Measurements from ENCODE around the gene RHBDL2.
"Not testable (repeated sequence)": the region's sequence is repeated elsewhere in the genome, so short reads cannot be mapped to it uniquely, and the experiment has no call there.

Gene RHBDL2

GRCh38 chr1:38941527-38942019, at the start of gene RHBDL2:
Gene RHBDL2, minus strand, starts transcription at chr1:38941830. Its CDS starts 22,618 bp downstream, at chr1:38919212.
- no peak for DNase-seq

DNA sequence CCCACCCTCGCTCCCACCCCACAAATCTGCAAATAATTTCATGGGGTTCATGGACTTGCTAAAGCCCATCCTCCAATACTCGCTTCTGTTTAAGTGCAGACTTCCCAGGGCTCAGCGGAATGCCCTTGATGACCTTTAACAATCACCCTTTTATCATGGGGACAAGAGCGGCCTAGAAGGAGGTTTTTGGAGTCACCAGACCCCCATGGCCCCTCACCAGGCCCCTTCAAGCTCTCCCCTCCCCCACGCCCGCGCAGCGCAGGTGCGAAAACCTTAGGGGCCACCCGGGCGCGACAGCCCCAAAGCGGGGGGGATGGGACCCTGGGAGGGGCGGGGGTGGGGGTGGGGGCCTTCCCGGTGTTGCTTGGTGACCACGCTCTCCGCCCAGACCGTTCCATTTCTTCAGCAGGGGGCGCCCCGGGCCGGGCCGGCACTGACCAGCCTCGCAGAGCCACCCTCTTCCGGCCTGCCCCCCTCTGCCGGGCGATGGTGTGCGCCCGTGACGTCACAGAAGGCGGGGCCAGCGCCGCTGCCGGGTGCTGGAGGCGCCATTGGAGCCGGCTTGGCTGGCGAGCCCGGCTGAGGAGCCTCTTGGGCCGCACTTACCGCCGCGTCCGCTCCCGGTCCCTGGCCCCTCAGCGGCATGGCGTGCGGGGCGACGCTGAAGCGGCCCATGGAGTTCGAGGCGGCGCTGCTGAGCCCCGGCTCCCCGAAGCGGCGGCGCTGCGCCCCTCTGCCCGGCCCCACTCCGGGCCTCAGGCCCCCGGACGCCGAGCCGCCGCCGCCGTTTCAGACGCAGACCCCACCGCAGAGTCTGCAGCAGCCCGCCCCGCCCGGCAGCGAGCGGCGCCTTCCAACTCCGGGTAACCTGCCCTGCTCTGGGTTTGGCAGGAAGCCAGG, 49.4 kb upstream of the RHBDL2 start, which contains the start of gene AKIRIN1:
AKIRIN1 (plus strand) TSS at position 539 of the 900 bp plus-strand sequence; CDS start at position 644, 105 bp downstream.
- peak; percentile 88 for DNase-seq

GRCh38 chr1:38990386-38990737, 48.7 kb upstream of the RHBDL2 start:
- DNase-seq: no peak

GRCh38 chr1:38989979-38990378, 48.3 kb upstream of the RHBDL2 start:
- no peak for DNase-seq

GRCh38 chr1:38979380-38979779, 37.8 kb upstream of the RHBDL2 start:
- DNase-seq: not testable (repeated sequence)

DNA sequence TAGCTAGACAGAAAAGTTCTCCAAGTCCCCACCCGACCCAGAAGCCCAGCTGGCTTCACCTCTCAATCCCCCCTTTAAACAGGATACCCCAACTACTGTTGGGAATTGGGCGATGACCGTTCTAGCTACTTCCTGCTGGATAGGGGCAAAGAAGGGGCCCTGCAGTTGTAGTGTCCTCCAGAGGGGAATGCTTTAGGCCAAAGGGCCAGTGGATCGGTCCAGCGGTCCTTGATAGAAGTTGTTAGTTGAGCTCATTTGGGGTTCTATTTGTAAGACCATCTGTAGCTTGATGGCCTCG, 36.6 kb upstream of the RHBDL2 start:
- DNase-seq: not testable (repeated sequence)

GRCh38 chr1:38977399-38978244, 36.0 kb upstream of the RHBDL2 start:
- not testable (repeated sequence) for DNase-seq

DNA sequence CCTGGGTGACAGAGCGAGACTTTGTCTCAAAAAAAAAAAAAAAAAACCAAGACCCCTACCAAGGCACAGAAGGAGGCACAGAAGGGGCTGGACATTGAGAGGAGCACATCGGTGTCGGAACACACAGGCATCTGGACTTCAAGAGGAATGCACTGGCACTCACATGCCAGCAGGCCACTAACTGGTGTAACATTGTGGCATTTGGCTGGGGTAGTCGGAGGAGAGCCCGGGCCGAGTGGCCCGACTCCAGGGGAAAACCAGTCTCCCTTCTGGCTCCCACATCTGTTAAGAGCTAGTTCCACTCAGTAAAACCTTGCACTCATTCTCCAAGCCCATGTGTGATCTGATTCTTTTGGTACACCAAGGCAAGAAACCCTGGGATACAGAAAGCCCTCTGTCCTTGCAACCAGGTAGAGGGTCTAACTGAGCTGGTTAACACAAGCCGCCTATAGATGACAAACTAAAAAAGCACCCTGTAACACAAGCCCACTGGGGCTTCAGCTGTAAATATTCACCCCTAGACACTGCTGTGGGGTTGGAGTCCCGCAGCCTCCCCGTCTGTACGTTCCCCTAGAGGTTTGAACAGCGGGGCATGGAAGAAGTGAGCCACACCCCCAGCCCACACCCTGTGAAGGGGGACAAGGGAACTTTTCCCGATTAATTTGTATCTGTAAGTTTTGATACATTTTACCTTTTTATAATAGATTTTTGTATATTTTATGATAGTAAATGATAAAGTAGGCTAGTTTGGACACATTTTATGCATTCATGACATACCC, 32.2 kb upstream of the RHBDL2 start:
- no peak for DNase-seq

GRCh38 chr1:38973145-38973544, 31.5 kb upstream of the RHBDL2 start:
- not testable (repeated sequence) for DNase-seq

DNA sequence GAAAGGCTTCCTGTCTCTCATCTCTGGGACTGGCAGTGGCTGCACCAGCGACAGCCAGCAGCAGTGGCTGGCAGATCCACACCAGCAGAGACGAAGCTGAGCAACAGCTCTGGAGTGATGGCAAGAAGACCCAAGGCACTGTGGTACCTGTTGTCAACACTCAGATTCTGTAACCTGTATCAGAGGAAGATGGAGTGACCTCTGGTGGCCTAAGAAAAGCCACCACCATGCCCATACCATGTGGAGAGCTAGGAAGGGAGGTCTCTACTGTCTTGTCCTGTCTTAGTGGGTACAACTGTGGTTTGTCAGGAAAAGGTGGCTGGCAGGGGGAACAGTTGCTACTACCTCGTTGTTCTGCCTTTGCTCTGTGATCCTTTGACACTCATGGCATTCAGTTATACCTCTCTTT, 22.5 kb upstream of the RHBDL2 start:
- DNase-seq: peak; percentile 14

GRCh38 chr1:38962560-38962959, 20.9 kb upstream of the RHBDL2 start:
- no peak for DNase-seq

DNA sequence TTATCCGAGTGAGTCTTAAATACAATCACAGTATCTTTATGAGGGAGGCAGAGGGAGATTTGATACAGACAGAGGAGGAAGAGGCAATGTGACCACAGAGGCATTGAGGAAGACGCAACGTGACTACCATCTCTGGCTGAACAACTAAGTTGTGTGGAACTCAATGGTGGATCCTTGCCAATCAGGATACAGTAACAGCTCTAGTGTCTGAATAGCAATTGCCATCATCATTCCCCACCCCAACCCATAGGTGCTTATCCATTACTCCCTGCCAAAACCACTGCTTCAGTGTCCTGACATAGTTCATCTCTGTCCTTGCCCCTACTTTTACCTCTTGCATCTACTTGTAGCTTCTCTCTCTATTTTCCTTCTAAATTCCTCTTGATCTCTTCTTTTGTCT, 20.5 kb upstream of the RHBDL2 start:
- DNase-seq: no peak

DNA sequence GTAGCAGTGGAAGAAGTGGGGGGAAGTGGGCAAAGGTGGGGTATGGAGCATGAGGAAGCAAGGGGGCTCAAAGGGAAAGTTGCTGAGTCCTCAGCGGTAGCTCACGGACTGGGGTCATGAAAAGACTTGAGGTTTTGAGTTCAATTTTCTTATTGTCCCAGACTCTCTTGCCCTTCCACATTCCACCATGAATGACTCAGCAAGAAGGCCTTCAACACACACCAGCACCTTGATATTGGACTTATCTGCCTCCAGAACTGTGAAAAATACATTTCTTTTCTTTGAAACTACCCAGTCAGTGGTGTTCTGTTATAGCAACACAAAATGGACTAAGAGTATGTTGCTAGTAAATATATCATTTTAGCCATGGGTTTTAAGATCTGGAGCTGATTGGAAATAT, 17.3 kb upstream of the RHBDL2 start:
- no peak for DNase-seq

- no peak for DNase-seq
Measured at GRCh38 chr1:38953433-38953860, 11.8 kb upstream of the RHBDL2 start.

GRCh38 chr1:38950553-38950952, 8.9 kb upstream of the RHBDL2 start:
- no peak for DNase-seq

- no peak for DNase-seq
Measured at GRCh38 chr1:38944547-38944946, 2.9 kb upstream of the RHBDL2 start.

GRCh38 chr1:38942664-38943428, 1.2 kb upstream of the RHBDL2 start:
- no peak for DNase-seq

DNA sequence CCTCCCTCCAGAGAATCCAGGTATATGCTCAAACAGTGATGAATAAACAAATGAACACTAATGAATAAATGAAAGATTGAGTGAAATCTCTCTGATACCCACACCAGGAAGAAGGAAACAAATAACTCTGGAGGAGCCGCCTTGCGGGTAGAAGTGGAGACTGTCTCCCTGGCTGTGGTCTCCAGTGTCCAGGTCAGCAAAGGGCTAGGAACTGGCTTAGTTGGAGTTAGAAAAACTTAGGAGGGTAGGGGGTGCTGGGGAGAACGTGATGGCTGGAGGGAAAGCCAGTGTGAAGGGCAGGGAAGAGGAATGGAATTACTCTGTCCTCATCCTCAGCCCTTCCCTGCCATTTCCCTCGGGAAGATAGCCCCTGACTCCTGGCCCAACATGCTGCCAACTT, 537 bp downstream of the RHBDL2 start:
- DNase-seq: no peak

DNA sequence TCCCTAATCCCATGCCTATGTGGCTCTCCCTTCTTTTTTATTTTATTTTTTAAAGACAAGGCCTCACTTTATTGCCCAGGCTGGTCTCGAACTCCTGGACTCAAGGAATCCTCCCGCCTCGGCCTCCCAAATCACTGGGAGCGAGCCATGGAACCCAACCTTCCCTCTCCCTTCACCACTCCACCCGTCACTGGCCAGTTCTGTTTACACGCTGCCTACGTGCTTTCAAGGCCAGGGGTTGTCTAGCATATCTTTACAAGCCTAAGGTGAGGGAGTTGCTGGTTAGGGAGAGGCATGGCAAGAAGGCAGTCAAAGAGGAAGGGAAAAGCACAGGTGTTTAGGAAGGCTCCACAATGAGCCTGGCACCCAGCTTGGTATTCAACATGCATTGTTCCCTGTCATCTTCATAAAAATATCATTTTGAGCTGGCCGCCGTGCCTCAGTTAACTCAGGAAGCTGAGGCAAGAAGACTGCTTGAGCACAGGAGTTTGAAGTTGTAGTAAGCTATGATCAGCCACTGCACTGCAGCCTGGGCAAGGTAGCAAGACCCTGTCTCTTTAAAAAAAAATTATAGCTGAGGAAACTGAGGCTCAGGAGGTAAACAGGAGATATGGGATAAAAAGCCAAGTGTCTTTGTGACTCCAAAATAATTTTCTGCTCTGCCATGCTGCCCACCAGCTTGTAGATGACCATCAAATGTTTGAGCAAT, 1.1 kb downstream of the RHBDL2 start:
- no peak for DNase-seq

GRCh38 chr1:38938722-38939260, 2.8 kb downstream of the RHBDL2 start:
- no peak for DNase-seq

DNA sequence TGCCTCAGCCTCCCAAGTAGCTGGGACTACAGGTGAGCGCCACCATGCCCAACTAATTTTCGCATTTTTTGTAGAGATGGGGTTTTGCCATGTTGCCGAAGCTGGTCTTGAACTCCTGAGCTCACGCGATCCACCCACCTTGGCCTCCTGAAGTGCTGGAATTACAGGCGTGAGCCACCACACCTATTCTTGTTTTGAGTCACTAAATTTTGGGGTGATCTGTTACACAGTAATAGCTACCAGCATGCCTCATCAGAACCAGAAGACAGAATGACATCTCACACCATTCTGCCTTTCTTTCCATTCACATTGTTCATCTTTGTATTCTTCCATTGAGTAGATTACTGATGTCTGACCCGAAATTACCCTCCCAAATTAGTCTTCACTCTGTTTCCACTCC, 9.1 kb downstream of the RHBDL2 start:
- DNase-seq: no peak
